ENCODE data around the gene DEUP1. TPM values are rescaled to one million over a fixed set of nuclear protein-coding genes. Genes with fewer than 3 reads are reported as not detected.

Gene DEUP1
- polyA plus RNA-seq, 3 donors from 2014 or later = not detected

Other genes starting within 250 kb of the DEUP1 start
- 10 to 100 TPM; 10.3 to 29.6 (median 15.6) TPM for gene SLC36A4, start 132.8 kb upstream of the DEUP1 start, polyA plus RNA-seq
- gene SMCO4, start 212.6 kb downstream of the DEUP1 start, polyA plus RNA-seq = 10 to 100 TPM; 10.2 to 11.1 (median 10.3) TPM

All from immature natural killer cell (primary cell).